ENCODE data around the gene PLS1.
"Not testable (repeated sequence)": the region's sequence is repeated elsewhere in the genome, so short reads cannot be mapped to it uniquely, and the experiment has no call there.

Gene PLS1

GRCh38 chr3:142602619-142603385 is 6.6 kb downstream of the PLS1 start:
- no peak for DNase-seq (ENCODE audit: low read depth in 1 of 2, low spot score in 1 of 2)
- Histone ChIP-seq H3K4me3 (replicated peaks; ENCODE audit: insufficient read depth, low read length) (no peak overlapping the region), H3K27me3 (ENCODE audit: insufficient read depth, poor library complexity, severe bottlenecking) (no peaks in the 10 kb centered on the region), H3K27ac (replicated peaks) (no peak overlapping the region)
- TF ChIP-seq POLR2AphosphoS5 (IDR thresholded peaks at IDR 0.05; ENCODE audit: low read depth) (no peak), CTCF (IDR thresholded peaks at IDR 0.05; ENCODE audit: insufficient read depth, low read length) (no peak), REST (IDR thresholded peaks at IDR 0.05; ENCODE audit: insufficient replicate concordance, low read depth) (no peak), GABPA (IDR thresholded peaks at IDR 0.05; ENCODE audit: low read depth) (no peak), SPI1 (IDR thresholded peaks at IDR 0.05; ENCODE audit: borderline replicate concordance, low read depth) (no peak)

- not testable (repeated sequence) for H3K4me3 ChIP-seq (replicated peaks; ENCODE audit: insufficient read depth, low read length); H3K27me3 ChIP-seq (ENCODE audit: insufficient read depth, poor library complexity, severe bottlenecking); H3K27ac ChIP-seq (replicated peaks); DNase-seq (ENCODE audit: low read depth in 1 of 2, low spot score in 1 of 2)
Measured at GRCh38 chr3:142603386-142603705, 7.2 kb downstream of the PLS1 start.

GRCh38 chr3:142604940-142605339 is 8.7 kb downstream of the PLS1 start:
- H3K4me3 ChIP-seq (replicated peaks; ENCODE audit: insufficient read depth, low read length): no peak overlapping the region
- H3K27me3 ChIP-seq (ENCODE audit: insufficient read depth, poor library complexity, severe bottlenecking): no peaks in the 10 kb centered on the region
- TF ChIP-seq REST (IDR thresholded peaks at IDR 0.05; ENCODE audit: insufficient replicate concordance, low read depth) (no peak), CTCF (IDR thresholded peaks at IDR 0.05; ENCODE audit: insufficient read depth, low read length) (no peak), GABPA (IDR thresholded peaks at IDR 0.05; ENCODE audit: low read depth) (no peak), POLR2AphosphoS5 (IDR thresholded peaks at IDR 0.05; ENCODE audit: low read depth) (no peak), SPI1 (IDR thresholded peaks at IDR 0.05; ENCODE audit: borderline replicate concordance, low read depth) (no peak)
- H3K27ac ChIP-seq (replicated peaks): no peak overlapping the region
- DNase-seq (ENCODE audit: low read depth in 1 of 2, low spot score in 1 of 2): no peak

- TF ChIP-seq CTCF (IDR thresholded peaks at IDR 0.05; ENCODE audit: insufficient read depth, low read length) (no peak), GABPA (IDR thresholded peaks at IDR 0.05; ENCODE audit: low read depth) (no peak), SPI1 (IDR thresholded peaks at IDR 0.05; ENCODE audit: borderline replicate concordance, low read depth) (no peak), REST (IDR thresholded peaks at IDR 0.05; ENCODE audit: insufficient replicate concordance, low read depth) (no peak), POLR2AphosphoS5 (IDR thresholded peaks at IDR 0.05; ENCODE audit: low read depth) (no peak)
- no peak for DNase-seq (ENCODE audit: low read depth in 1 of 2, low spot score in 1 of 2)
Measured at GRCh38 chr3:142608631-142609030, 12.4 kb downstream of the PLS1 start.

More at GRCh38 chr3:142608631-142609030, 12.4 kb downstream of the PLS1 start:
- Histone ChIP-seq H3K27ac (replicated peaks) (no peak overlapping the region), H3K4me3 (replicated peaks; ENCODE audit: insufficient read depth, low read length) (no peak overlapping the region), H3K27me3 (ENCODE audit: insufficient read depth, poor library complexity, severe bottlenecking) (no peaks in the 10 kb centered on the region)

Data from HL-60 (cell line).